Measurements from ENCODE around the gene PLXDC2.

Gene PLXDC2

DNA sequence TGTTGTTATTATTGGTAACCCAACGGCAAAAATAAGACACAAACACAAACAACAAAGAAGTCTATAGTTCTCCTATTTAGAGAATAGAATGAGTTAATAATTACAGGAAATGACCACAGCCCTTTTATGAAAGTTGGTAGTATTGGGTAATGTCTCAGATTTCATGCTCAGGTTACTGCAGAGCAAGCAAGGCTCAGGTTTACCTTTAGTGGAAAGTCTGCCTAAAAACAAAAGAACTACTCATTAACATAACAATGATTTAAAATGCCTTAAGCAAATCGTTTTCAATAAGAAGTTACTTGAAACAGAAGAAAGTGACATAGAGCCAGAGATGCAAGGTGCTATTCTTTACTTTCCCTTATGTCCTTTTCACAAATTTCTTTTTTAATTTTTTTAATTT, 441.2 kb downstream of the PLXDC2 start:
- DNase-seq (ENCODE audit: low spot score): no peak
- TF ChIP-seq, protein P1, sequence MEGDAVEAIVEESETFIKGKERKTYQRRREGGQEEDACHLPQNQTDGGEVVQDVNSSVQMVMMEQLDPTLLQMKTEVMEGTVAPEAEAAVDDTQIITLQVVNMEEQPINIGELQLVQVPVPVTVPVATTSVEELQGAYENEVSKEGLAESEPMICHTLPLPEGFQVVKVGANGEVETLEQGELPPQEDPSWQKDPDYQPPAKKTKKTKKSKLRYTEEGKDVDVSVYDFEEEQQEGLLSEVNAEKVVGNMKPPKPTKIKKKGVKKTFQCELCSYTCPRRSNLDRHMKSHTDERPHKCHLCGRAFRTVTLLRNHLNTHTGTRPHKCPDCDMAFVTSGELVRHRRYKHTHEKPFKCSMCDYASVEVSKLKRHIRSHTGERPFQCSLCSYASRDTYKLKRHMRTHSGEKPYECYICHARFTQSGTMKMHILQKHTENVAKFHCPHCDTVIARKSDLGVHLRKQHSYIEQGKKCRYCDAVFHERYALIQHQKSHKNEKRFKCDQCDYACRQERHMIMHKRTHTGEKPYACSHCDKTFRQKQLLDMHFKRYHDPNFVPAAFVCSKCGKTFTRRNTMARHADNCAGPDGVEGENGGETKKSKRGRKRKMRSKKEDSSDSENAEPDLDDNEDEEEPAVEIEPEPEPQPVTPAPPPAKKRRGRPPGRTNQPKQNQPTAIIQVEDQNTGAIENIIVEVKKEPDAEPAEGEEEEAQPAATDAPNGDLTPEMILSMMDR (IDR thresholded peaks at IDR 0.05; ENCODE audit: extremely low read depth, missing control alignments): no peak

DNA sequence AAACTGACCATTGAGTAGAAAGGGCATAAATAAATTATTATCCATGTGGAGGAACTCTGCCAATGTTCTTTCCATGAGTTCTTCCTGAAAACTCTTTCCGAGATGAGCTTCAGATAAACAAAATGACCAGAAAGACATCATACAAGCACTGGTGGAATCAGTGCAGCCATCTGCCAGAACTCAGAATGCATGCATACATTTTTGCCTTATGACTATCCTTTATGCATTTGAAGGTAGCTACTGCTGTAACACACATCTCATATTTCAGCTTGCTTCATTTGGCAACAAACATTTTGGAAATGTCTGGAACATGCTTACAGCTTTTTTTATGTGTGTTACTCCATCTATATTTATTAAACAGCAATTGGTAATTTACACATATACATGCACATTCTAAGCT, 448.9 kb downstream of the PLXDC2 start:
- DNase-seq (ENCODE audit: low spot score): no peak
- TF ChIP-seq, protein P1 (IDR thresholded peaks at IDR 0.05; ENCODE audit: extremely low read depth, missing control alignments): no peak

DNA sequence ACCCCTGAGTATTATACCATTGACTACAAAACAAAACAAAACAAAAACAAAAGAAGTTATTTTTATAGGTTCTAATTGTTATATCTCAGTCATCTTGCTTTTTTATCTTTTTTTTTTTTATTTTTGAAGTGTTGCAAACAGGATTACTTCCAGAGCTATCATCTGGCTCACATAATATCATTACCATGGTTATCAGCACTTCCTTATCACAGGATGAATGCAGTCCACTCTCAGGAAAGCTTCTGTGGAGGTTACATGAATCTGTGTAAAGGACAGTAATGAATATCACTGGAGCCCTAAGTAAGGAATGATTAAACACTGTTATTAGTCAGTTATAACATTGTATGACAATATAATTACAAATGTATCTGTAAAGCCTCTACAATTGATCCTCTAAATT, 451.5 kb downstream of the PLXDC2 start:
- TF ChIP-seq, protein P1 (IDR thresholded peaks at IDR 0.05; ENCODE audit: extremely low read depth, missing control alignments): no peak

DNA sequence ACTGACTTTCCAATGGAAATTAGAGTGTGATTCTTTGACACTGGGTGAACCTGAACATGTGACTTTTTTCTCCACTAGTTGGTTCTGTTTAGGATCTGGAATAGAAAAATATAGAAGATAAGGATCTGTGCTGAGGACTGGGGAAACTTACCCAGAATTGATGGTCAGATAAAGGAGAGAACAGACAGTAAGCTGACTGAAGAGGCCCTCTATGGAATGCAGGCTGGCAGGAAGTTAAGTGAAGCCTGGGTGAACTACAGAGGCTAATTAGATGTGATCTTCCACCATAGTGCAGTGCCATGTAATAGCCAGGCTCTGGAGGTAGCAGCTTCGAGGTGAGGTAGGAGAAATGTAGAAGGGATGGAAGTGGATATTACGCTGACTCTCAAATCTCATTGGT, 455.3 kb downstream of the PLXDC2 start:
- TF ChIP-seq, protein P1 (IDR thresholded peaks at IDR 0.05; ENCODE audit: extremely low read depth, missing control alignments): no peak
- DNase-seq (ENCODE audit: low spot score): no peak

More for the DNA sequence above, 451.5 kb downstream of the PLXDC2 start:
- DNase-seq (ENCODE audit: low spot score): no peak

DNA sequence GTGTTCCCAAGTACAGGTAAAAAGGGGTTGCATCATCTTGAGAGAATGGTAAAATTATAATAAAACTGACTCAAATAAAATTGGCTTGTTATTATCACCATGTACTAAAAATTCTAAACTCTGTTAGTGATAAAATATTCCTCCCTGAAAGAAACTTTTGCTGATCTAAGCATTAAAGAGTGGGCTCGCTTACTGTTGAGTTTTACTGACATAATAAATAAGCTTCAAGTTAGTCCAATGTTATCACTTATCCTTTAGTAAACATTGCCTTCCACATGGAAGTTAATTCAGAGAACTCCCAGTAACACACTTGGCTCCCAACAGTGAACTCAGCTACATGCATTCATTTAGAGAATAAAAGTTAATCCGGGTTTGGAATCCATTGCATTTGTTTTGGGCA, 456.4 kb downstream of the PLXDC2 start:
- DNase-seq (ENCODE audit: low spot score): no peak
- TF ChIP-seq, protein P1 (IDR thresholded peaks at IDR 0.05; ENCODE audit: extremely low read depth, missing control alignments): no peak

DNA sequence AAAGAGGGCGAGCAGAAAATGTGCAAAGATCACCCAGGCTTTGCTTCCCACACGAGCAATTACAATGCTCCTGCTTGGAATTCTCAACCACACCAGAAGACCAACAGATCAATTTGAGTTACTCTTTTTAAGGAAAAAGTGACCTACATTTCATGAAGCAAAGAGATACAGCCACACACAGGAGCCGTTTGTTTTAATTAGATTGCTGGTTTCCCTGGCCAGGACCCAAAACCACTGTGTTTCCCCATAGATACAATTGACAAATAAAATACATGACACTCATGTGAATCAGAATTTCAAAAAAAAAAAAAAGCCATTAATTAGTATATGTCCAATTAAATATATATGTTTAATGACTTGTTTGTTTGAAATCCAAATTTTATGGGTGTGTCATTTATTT, 458.3 kb downstream of the PLXDC2 start:
- no peak for DNase-seq (ENCODE audit: low spot score)
- TF ChIP-seq, protein P1 (IDR thresholded peaks at IDR 0.05; ENCODE audit: extremely low read depth, missing control alignments): no peak

DNA sequence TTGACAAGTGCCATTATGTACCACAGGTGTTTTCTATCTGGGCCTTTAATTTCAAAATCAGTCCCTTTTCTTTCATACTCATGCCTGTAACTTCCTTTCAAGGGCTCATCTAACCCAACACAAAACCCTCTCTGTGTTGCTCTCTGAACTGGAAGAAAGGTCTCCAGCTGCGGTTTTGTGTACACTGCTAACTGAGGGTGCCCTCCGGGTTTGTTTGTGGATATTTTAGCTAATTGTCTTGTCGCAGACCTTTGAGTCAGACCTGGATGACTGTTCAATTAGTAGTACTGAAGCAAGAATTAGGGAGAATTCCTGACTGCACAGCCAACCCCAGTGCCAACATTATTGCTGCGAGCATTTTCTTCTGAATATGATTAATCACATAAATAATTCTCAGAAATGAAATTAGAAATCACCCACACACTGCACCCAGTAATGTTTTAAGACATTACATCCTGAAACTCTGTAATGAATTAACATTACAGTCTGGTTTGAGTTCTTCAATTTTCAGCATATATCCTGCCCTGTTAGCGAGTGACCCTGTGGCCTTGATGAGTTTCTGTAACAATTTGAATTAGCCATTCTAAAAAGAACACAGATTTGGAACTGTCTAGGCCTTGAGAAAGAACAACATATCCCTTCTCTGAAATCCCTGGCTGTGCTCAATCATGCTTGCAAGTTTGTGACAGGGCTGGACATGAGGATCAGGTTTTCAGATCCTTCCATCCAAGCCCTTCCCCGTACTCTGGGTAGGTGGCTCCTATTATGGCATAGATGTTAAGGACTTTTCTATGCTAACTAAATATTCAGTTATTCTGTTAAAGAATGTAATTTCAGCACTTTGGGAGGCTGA, 460.1 kb downstream of the PLXDC2 start:
- no peak for DNase-seq (ENCODE audit: low spot score)
- TF ChIP-seq, protein P1 (IDR thresholded peaks at IDR 0.05; ENCODE audit: extremely low read depth, missing control alignments): no peak
